ENCODE data around the gene CSK.

Gene CSK

GRCh38 chr15:74839526-74840395, 57.9 kb downstream of the CSK start:
- Histone ChIP-seq H3K9me2 (replicated peaks; ENCODE audit: control insufficient read depth, low read length) (no peaks in the 10 kb centered on the region), H3K27me3 (ENCODE audit: control insufficient read depth, low read length) (no peaks in the 10 kb centered on the region), H3K79me2 (ENCODE audit: control insufficient read depth, low read length) (peaks cover 7% of the 10 kb centered on the region; the same call in 1 of the 2 replicates), H3K9me3 (ENCODE audit: control insufficient read depth, insufficient read depth, low read length) (no peaks in the 10 kb centered on the region), H3K4me3 (ENCODE audit: low read length) (no peak overlapping the region), H3K4me1 (ENCODE audit: control insufficient read depth, low read length) (peaks cover 22% of the 10 kb centered on the region), H3K4me2 (ENCODE audit: low read length) (no peak overlapping the region), H4K20me1 (ENCODE audit: control insufficient read depth, insufficient read depth, low read depth, low read length) (peaks cover 4% of the 10 kb centered on the region; the same call in 1 of the 2 replicates), H3K27ac (ENCODE audit: low read depth, low read length) (no peak overlapping the region), H3K36me3 (ENCODE audit: control insufficient read depth, low read length) (peaks cover 16% of the 10 kb centered on the region), H3F3A (ENCODE audit: control insufficient read depth, insufficient read depth) (no peaks in the 10 kb centered on the region)
- peak; percentile 43 for TF ChIP-seq CTCF (IDR thresholded peaks at IDR 0.05; ENCODE audit: low read depth, low read length, poor library complexity, severe bottlenecking)
- TF ChIP-seq EZH2phosphoT487 (IDR thresholded peaks at IDR 0.05; ENCODE audit: borderline replicate concordance, low read length) = no peak

GRCh38 chr15:74840851-74841775, 59.2 kb downstream of the CSK start:
- Histone ChIP-seq H3K4me2 (ENCODE audit: low read length) (peak overlapping the region; percentile 99; the same call in 1 of the 2 replicates), H3K9me2 (replicated peaks; ENCODE audit: control insufficient read depth, low read length) (no peaks in the 10 kb centered on the region), H3F3A (ENCODE audit: control insufficient read depth, insufficient read depth) (no peaks in the 10 kb centered on the region), H3K79me2 (ENCODE audit: control insufficient read depth, low read length) (peaks cover 7% of the 10 kb centered on the region; the same call in 1 of the 2 replicates), H3K9me3 (ENCODE audit: control insufficient read depth, insufficient read depth, low read length) (no peaks in the 10 kb centered on the region), H3K27me3 (ENCODE audit: control insufficient read depth, low read length) (no peaks in the 10 kb centered on the region), H3K27ac (ENCODE audit: low read depth, low read length) (no peak overlapping the region), H3K4me3 (ENCODE audit: low read length) (no peak overlapping the region), H4K20me1 (ENCODE audit: control insufficient read depth, insufficient read depth, low read depth, low read length) (peaks cover 4% of the 10 kb centered on the region; the same call in 1 of the 2 replicates), H3K36me3 (ENCODE audit: control insufficient read depth, low read length) (peaks cover 26% of the 10 kb centered on the region), H3K4me1 (ENCODE audit: control insufficient read depth, low read length) (peaks cover 29% of the 10 kb centered on the region)
- no peak for TF ChIP-seq EZH2phosphoT487 (IDR thresholded peaks at IDR 0.05; ENCODE audit: borderline replicate concordance, low read length)
- TF ChIP-seq CTCF (IDR thresholded peaks at IDR 0.05; ENCODE audit: low read depth, low read length, poor library complexity, severe bottlenecking) = no peak

GRCh38 chr15:74841891-74842373, 60.1 kb downstream of the CSK start:
- Histone ChIP-seq H3F3A (ENCODE audit: control insufficient read depth, insufficient read depth) (no peaks in the 10 kb centered on the region), H4K20me1 (ENCODE audit: control insufficient read depth, insufficient read depth, low read depth, low read length) (peaks cover 4% of the 10 kb centered on the region; the same call in 1 of the 2 replicates), H3K4me1 (ENCODE audit: control insufficient read depth, low read length) (peaks cover 29% of the 10 kb centered on the region), H3K27me3 (ENCODE audit: control insufficient read depth, low read length) (no peaks in the 10 kb centered on the region), H3K27ac (ENCODE audit: low read depth, low read length) (no peak overlapping the region), H3K4me2 (ENCODE audit: low read length) (peak overlapping the region; percentile 99), H3K79me2 (ENCODE audit: control insufficient read depth, low read length) (peaks cover 7% of the 10 kb centered on the region; the same call in 1 of the 2 replicates), H3K36me3 (ENCODE audit: control insufficient read depth, low read length) (peaks cover 26% of the 10 kb centered on the region), H3K9me2 (replicated peaks; ENCODE audit: control insufficient read depth, low read length) (no peaks in the 10 kb centered on the region), H3K4me3 (ENCODE audit: low read length) (peak overlapping the region; percentile 100), H3K9me3 (ENCODE audit: control insufficient read depth, insufficient read depth, low read length) (no peaks in the 10 kb centered on the region)
- TF ChIP-seq EZH2phosphoT487 (IDR thresholded peaks at IDR 0.05; ENCODE audit: borderline replicate concordance, low read length) (no peak), CTCF (IDR thresholded peaks at IDR 0.05; ENCODE audit: low read depth, low read length, poor library complexity, severe bottlenecking) (no peak)

Measured in DOHH2 (cell line).